GM06990 (cell line): ENCODE measurements around the gene NEDD4.
"Not testable (repeated sequence)": the region's sequence is repeated elsewhere in the genome, so short reads cannot be mapped to it uniquely, and the experiment has no call there.

Experiments used
- DNase-seq: peaks from one replicate; pipeline ENCODE4 v3.0.0-alpha.2; 2011; ENCODE audit not compliant: insufficient read length; ENCODE audit errors: extremely low read depth
- H3K27me3 ChIP-seq: replicated peaks from 2 replicates; pipeline ENCODE4 v1.6.0; 2011; ENCODE audit warnings: low read length; ENCODE audit not compliant: control insufficient read depth, insufficient read depth
- H3K36me3 ChIP-seq: 2 replicates; pipeline ENCODE4 v1.5.1; 2011; ENCODE audit warnings: low read length; ENCODE audit not compliant: control insufficient read depth, insufficient read depth
- H3K4me3 ChIP-seq: replicated peaks from 2 replicates; pipeline ENCODE4 v1.5.1; 2011; ENCODE audit warnings: low read depth, mild to moderate bottlenecking, control low read depth, low read length
- CTCF ChIP-seq: IDR thresholded peaks from 2 replicates; pipeline ENCODE4 v1.5.1; 2011; ENCODE audit warnings: low read length, control low read depth, mild to moderate bottlenecking, inconsistent platforms; ENCODE audit not compliant: insufficient read depth, poor library complexity, severe bottlenecking

Gene NEDD4

GRCh38 chr15:55858661-55859060 is 134.8 kb downstream of the NEDD4 start:
- Histone ChIP-seq H3K4me3 (no peak overlapping the region), H3K27me3 (no peaks in the 10 kb centered on the region), H3K36me3 (no peaks in the 10 kb centered on the region)
- no peak for DNase-seq
- no peak for TF ChIP-seq CTCF

GRCh38 chr15:55856506-55857164 is 136.8 kb downstream of the NEDD4 start:
- DNase-seq, result no peak
- Histone ChIP-seq H3K27me3 (no peaks in the 10 kb centered on the region), H3K4me3 (no peak overlapping the region), H3K36me3 (no peaks in the 10 kb centered on the region)
- no peak for TF ChIP-seq CTCF

DNA sequence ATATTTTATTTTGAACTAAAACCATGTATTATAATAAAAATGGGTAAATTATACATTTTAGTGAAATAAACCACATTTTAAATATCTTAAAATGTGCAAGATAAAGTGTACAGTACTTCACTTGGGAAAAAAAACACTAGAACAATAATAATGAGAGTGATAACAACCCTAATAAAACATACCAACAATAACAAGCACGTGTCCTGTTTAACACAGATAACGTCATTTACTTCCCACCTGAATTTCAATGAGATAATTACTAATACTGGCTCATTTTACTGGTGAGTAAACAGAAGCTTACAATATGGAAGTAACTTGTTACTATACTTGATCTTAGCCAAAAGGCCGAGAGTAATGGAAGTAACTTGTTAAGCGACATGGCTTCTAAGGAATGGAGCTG is 140.3 kb downstream of the NEDD4 start:
- H3K27me3 ChIP-seq, result no peaks in the 10 kb centered on the region
- no peaks in the 10 kb centered on the region for H3K36me3 ChIP-seq
- no peak overlapping the region for H3K4me3 ChIP-seq
- TF ChIP-seq CTCF, result no peak
- DNase-seq, result no peak

- TF ChIP-seq CTCF, result peak; percentile 83
- peak; percentile 13 for DNase-seq
- no peaks in the 10 kb centered on the region for H3K36me3 ChIP-seq
Observed at GRCh38 chr15:55846116-55846707, 147.2 kb downstream of the NEDD4 start.

DNA sequence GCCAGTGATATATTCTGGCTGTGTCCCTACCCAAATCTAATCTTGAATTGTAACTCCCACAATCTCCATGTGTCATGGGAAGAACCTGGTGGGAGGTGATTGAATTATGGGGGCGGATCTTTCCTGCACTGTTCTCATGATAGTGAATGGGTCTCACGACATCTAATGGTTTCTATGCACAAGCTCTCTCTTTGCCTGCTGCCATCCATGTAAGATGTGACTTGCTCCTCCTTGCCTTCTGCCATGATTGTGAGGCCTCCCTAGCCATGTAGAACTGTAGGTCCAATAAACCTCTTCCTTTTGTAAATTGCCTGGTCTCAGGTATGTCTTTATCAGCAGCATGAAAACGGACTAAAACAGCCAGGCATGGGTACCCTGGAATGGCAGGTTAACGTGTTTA is 150.5 kb downstream of the NEDD4 start:
- H3K36me3 ChIP-seq, DNase-seq, H3K4me3 ChIP-seq, H3K27me3 ChIP-seq: not testable (repeated sequence)

More at GRCh38 chr15:55846116-55846707, 147.2 kb downstream of the NEDD4 start:
- no peak overlapping the region for H3K4me3 ChIP-seq
- no peaks in the 10 kb centered on the region for H3K27me3 ChIP-seq

DNA sequence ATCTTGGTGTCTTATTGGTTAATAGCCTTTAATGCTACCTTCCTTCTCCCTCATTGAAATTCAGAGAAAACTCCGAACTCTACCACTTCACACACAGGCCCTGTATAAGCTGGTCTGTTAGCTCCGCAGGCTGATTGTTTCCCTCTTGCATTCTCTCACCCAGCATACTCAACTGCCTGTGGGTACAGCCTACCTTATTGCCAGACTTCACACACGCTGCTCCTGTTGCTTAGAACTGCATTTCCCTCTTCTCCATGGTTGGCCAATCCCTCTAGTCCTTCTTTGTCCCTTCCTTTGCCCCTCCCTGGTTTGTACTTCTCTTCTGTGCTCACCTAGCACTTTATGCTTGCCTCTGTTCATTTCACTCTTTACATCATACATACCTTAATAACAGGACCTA is 157.5 kb downstream of the NEDD4 start:
- H3K27me3 ChIP-seq, result no peaks in the 10 kb centered on the region
- H3K36me3 ChIP-seq, result no peaks in the 10 kb centered on the region
- H3K4me3 ChIP-seq, result no peak overlapping the region
- no peak for DNase-seq
- TF ChIP-seq CTCF, result no peak
